GM18873 (cell line): ENCODE measurements around the gene S1PR2.
A peak's percentile ranks its signal among the peaks of the same experiment; 100 is the strongest.
"Not testable (repeated sequence)": the region's sequence is repeated elsewhere in the genome, so short reads cannot be mapped to it uniquely, and the experiment has no call there.

Experiments
- ATAC-seq: cut with Tn5 transposase; IDR thresholded peaks from one replicate; pipeline ENCODE4 v1.9.1; 2021; ENCODE audit warnings: mild to moderate bottlenecking, moderate library complexity, moderate number of reproducible peaks; ENCODE audit not compliant: unreplicated experiment, low FRiP score

S1PR2 gene

DNA sequence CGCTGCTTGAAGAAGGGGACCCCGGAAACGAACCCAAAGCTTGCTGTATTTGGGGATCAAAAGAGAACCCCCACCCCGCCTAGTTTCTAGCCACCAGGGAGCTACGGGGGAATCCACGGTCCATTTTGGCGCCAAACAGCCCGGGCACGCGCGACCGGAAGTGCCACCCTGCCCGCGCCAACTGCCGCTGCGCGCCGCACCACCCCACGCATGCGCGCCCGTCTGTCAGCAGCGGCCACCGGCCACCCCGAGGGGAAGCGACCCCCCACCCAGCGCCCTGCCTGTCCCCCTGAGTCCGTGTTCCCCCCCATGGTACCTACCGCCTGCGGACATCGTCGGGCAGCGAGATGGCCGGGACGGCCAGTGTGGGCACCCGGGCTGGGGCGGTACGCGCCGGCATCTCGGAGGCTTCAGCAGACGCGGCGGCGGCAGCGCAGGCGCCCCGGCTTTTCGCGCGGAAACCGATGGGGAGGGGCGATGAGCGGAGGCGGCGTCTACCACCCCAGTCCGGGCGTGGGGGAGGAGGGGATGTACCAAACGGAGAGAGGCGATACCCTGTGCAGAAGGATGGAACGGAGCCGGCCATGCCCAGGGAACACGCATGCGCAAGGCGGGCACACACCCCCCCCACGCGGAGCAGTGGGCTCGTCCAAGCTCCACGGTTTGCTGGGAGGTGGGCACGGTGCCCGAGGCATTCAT, 36.5 kb downstream of the S1PR2 start, which contains the start of gene DNMT1:
Gene DNMT1 (minus strand): TSS at position 454 of the 699 bp plus-strand sequence. CDS start 54 bp downstream, at position 400.
- ATAC-seq, result peak; percentile 54

DNA sequence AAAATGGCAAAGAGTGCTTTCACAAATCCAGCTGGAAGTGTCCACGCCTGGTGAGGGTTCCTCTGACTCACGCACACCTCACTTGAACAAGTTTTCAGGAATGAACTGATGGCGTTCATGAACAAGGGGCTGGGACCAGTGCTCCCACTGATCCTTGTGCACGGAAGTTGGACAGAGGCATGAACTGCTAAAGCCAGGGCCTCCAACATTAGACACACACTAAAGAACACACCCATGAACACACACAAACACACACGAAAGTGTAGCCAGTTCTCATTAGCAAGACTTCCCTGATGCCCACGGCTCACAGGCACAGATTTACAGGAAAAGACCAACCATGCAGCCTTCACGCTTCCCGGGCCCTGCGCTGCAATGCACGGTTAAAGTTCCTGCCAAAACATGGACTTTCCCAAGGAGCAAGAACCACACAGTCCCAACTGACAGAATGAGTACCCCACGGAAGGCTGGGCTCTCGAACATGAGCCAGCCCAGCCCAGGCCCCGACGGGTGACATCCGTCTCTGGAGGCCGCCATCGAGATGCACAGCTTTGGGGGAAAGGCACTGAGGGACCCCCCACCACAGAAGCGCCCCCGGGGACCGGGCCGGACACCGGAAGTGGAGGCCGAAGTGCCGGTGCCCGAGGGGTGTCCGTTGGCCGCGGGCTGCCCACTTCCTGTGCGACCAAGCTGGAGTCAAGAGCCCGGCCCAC, 37.2 kb downstream of the S1PR2 start:
- ATAC-seq, result peak; percentile 11

DNA sequence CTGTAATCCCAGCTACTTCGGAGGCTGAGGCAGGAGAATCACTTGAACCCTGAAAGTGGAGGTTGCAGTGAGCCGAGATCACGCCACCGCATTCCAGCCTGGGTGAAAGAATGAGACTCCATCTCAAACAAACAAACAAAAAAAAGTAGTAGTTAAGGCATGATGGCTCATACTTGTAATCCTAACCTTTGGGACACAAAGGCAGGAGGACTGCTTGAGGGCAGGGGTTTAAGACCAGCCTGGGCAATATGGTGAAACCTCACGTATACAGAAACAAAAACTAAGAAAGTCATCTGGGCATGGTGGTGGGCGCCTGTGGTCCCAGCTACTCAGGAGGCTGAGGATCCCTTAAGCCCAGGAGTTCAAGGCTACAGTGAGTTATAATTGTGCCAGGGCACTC, 38.2 kb downstream of the S1PR2 start:
- no peak for ATAC-seq

DNA sequence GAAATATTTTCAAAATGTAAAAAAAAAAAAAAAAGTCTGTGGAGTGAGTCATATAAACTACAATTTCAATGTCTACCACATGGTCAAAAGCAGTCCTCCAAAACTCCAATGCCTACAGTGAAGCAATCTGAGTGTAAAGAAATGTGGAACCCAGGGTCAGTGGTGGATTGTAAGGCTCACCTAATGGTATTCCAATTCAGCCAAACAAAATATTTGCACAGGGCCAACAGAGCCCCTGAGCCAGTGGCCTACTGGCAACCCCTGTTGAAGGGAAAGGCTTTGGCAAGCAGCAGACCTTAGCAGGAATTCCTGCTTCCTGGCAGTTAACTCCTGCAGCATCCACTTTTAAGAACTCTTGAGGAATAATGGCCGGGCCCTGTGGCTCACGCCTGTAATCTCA, 39.8 kb downstream of the S1PR2 start:
- ATAC-seq, result no peak

DNA sequence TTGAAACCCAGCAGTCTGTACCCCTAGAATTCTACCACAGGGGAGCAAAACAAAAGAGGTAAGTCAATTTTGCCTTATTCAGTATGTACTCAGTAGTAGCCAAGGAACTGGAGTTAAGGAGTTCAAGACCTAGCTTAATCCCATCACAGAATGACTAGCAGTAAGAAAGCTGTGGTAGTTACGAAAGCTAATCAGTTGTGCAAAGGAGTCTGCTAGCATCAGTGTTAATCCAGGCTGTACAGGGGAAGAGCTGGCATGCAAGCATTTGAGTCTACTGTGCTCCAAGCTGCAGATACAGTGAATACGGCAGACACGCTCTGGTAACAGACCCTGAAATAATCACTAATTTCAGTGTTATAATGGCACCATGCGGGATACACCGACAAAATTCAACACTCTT, 41.1 kb downstream of the S1PR2 start:
- ATAC-seq, result no peak

DNA sequence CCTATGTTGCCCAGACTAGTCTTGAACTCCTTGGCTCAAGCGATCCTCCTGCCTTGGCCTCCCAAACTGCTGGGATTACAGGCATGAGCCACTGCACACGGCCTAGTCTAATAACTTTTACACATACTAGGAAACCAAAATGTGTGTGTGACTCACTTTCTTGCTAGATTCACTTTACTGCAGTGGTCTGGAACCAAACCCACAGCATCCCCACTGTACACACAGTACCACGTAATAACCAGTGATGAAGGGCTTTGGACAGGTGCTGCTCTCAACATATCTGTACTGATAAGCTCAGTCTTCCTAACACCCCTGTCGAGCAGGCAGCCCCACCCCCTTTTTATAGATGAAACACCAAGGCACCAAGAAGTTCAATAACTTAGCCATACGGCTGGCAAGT, 41.5 kb downstream of the S1PR2 start:
- ATAC-seq, result no peak

DNA sequence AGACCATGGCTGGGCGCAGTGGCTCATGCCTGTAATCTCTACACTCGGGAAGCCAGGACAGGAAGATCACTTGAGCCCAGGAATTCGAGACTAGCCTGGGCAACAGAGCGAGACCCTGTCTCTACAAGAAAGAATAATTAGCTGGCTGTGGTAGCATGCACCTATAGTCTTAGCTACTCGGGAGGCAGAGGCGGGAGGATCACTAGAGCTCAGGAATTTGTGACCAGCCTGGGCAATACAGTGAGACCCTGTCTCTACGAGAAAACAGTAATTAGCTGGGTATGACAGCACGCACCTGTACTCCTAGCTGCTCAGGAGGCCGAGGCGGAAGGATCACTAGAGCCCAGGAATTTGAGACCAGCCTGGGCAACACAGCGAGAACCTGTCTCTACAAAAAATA, 43.8 kb downstream of the S1PR2 start:
- ATAC-seq, result no peak

DNA sequence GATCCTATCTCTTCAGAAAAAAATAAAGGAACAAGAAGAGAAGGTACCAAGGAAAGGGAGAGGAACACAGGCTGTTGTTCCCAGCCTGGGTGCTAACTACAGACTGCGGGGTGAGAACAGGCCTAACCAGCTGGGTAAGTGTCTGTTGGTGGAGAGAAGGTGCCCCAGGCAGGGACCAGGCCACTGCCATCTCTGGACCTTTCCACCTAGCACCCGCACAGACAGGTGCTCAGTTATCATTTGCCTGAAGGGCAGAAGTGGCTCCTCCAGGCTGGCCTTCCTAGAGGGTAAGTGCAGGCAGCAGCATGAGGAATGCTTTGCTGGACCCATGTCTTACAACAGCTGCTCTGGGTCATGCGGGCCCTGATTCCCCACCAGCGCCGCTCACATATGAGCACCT, 46.5 kb downstream of the S1PR2 start:
- no peak for ATAC-seq

DNA sequence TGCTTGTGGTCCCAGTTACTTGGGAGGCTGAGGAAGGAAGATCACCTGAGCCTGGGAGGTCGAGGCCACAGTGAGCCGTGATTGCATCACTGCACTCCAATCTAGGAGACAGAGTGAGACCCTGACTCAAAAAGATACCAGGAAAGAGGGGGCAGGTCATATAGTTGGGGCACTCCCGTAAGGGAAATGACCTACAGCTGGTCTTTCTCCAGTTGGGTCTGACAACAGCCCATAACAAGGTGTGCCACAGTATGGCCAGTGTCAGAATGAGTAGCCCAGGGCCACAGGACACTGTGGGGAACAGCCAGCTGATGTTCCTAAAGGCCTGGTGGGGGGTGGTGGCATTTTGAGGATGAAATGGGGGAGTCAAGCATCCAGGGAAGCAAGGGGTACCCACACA, 47.2 kb downstream of the S1PR2 start:
- ATAC-seq, result no peak

DNA sequence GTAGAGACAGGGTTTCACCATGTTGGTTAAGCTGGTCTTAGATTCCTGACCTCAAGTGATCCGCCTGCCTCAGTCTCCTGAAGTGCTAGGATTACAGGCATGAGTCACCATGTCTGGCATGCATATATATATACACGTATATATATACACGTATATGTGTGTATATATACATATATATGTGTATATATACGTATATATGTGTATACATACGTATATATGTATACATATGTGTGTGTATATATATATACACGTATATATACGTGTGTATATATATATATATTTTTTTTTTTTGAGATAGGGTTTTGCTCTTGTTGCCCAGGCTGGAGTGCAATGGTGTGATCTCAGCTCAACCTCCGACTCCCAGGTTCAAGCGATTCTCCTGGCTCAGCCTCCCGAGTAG, 48.3 kb downstream of the S1PR2 start:
- no peak for ATAC-seq

DNA sequence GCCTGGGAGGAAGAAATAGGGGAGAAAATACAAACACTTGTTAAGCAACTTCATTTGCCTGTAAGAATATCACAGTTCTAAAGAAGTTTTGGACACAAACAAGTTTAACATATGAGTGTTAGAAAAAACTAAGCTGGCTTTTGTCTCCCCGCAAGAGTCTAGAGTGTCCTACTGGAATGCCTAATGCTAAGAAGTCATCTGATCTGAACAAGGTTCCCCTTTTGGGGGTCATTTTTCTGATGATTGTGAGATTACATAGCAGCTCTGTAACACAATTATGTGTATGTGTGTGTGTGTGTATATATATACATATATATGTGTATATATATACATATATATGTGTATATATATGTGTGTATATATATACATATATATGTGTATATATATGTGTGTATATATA, 49.1 kb downstream of the S1PR2 start:
- no peak for ATAC-seq

DNA sequence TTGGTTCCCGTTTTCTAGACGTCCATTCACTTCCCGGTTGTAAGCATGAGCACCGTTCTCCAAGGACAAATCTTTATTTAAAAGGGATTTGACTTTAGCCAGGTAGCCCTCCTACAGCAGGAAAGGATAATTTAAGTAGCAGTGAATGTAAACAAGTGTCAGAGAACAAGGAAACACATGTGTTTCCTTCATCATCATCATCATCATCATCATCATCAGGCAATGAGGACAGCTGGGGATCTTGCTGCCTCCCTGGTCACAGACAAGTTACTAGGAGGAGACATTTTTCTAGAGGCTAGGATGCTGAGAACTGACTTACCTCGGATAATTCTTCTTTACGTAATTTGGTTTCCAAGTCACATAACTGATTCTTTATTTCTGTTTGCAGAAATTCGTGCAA, 50.7 kb downstream of the S1PR2 start:
- no peak for ATAC-seq

DNA sequence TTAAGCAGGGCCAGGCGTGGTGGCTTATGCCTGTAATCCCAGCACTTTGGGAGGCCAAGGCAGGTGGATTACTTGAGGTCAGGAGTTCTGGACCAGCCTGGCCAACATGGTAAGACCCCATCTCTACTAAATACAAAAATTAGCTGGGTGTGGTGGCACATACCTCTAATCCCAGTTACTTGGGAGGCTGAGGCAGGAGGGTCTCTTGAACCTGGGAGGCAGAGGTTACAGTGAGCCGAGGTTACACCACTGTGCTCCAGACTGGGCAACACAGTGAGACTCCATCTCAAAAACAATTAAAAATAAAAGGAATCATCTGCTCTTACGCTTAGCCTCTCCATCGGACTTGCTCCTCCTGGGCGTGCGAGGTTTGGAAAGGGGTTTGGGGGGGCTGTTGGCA, 51.1 kb downstream of the S1PR2 start:
- ATAC-seq, result not testable (repeated sequence)

DNA sequence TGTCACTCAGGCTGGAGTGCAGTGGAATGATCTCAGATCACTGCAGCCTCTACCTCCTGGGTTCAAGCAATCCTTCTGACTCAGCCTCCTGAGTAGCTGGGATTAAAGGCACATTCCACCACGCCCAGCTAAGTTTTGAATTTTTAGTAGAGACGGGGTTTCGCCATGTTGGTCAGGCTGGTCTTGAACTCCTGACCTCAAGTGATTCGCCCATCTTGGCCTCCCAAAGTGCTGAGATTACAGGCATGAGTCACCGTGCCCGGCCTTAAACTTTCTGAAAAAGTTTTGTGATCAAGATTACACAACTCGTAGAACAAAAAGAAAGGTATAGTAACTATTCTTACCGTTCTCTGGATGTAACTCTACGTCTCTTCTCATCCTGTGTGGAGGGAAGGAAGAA, 57.6 kb downstream of the S1PR2 start:
- no peak for ATAC-seq
